Measurements from ENCODE around the gene PNMT.

DNA sequence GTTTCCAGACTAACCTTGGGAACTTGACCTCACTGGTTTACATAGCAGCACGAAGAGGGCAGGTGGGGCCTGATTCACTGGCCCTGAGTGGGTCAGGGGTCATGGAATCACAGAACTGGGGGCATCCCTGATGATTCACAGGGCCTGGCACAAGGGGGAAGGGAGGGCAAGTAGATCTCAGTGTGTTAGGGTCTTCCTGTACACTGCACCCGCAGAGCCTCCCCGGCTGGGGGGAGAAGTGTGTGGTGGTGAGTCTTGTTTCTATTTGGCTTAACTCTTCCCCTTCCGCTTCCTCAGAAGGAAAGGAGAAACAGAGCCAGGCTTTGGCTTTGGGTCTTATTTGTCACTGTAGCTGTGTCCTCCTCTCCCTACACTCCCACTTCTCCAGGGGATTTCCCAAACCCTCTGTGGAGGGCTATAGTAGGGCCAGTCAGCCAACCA, 27.6 kb upstream of the PNMT start:
- no peak for TF ChIP-seq POLR2A (IDR thresholded peaks at IDR 0.05)
- TF ChIP-seq, protein P1, sequence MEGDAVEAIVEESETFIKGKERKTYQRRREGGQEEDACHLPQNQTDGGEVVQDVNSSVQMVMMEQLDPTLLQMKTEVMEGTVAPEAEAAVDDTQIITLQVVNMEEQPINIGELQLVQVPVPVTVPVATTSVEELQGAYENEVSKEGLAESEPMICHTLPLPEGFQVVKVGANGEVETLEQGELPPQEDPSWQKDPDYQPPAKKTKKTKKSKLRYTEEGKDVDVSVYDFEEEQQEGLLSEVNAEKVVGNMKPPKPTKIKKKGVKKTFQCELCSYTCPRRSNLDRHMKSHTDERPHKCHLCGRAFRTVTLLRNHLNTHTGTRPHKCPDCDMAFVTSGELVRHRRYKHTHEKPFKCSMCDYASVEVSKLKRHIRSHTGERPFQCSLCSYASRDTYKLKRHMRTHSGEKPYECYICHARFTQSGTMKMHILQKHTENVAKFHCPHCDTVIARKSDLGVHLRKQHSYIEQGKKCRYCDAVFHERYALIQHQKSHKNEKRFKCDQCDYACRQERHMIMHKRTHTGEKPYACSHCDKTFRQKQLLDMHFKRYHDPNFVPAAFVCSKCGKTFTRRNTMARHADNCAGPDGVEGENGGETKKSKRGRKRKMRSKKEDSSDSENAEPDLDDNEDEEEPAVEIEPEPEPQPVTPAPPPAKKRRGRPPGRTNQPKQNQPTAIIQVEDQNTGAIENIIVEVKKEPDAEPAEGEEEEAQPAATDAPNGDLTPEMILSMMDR (IDR thresholded peaks at IDR 0.05 in 8 of 11, conservative IDR thresholded peaks at IDR 0.05 in 3 of 11) = no peak

Data from spleen (tissue), 7 donors.